Measurements from ENCODE around the gene CCDC167. TPM values are rescaled to one million over a fixed set of nuclear protein-coding genes. Genes with fewer than 3 reads are reported as not detected.

CCDC167 gene
- total RNA-seq, 1 experiment from 2014 or later = 27.8 TPM

DNA sequence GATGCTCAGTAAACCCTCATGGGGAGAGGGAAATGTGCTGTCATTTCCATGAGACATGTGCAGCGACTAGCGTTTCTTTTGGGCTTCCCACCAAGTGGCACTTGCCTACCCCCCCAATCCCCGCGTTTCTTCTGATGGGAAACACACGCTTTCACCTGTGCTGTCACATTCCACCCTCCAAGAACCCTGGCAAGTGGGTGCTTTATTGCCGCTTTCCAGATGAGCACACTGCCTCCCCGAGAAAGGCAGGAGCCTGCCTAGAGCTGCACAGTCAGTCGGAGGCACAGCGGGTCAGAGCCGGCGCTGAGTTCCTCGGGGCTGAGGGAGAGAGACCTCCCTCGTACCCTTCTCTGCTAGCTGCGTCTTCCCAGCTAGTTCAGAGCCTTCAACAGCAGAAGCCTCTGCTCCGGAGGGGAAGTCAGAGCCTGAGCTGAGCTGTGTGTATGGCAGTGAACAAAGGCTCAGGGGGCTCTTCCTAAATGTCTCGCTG, 12.3 kb upstream of the CCDC167 start:
- Histone ChIP-seq H3K36me3 (ENCODE audit: control insufficient read depth in 1 of 2, insufficient read depth in 2 of 2, low read length in 2 of 2) (no peaks in the 10 kb centered on the region), H3K79me2 (ENCODE audit: insufficient read depth, low read length) (no peaks in the 10 kb centered on the region), H3K9me2 (ENCODE audit: insufficient read depth) (no peaks in the 10 kb centered on the region), H3K4me1 (ENCODE audit: control insufficient read depth in 1 of 2, insufficient read depth in 2 of 2, low read length in 2 of 2) (0 out of 4 replicates have a peak, but pooled peaks cover 0 to 5% of the 10 kb centered on the region in 2 experiments), H3K27ac (ENCODE audit: low read depth, low read length) (no peak overlapping the region), H2AFZ (ENCODE audit: low read depth, low read length, poor library complexity, severe bottlenecking) (no peak overlapping the region), H4K20me1 (ENCODE audit: insufficient read depth) (no peaks in the 10 kb centered on the region), H3K4me3 (replicated peaks in 1 of 2; ENCODE audit: low read depth in 1 of 2, low read length in 2 of 2) (no peak overlapping the region), H3K4me2 (ENCODE audit: low read length) (no peak overlapping the region), H3K9ac (ENCODE audit: low read length) (no peak overlapping the region), H3K9me3 (ENCODE audit: control insufficient read depth in 1 of 2, insufficient read depth in 1 of 2, low read depth in 1 of 2, low read length in 2 of 2) (no peaks in the 10 kb centered on the region), H3K27me3 (ENCODE audit: insufficient read depth, low read length) (no peaks in the 10 kb centered on the region)
- CTCF ChIA-PET = interaction anchor here (2.1 kb wide), 1 partner anchor 11 kb away, joined by 6 read pairs; no protein-coding TSS in a partner anchor
- ATAC-seq (no peak), DNase-seq (ENCODE audit: low read depth, low spot score) (no peak)
- intact Hi-C loops (cut with micrococcal nuclease) = no loop called here
- no TSS peak for BruUV-seq (replicated peaks)
- POLR2A ChIA-PET = no interaction called here
- TF ChIP-seq ZFX (IDR thresholded peaks at IDR 0.05) (no peak), RAD21 (IDR thresholded peaks at IDR 0.05; ENCODE audit: low read depth) (no peak), CEBPB (IDR thresholded peaks at IDR 0.05; ENCODE audit: low read depth) (no peak), REST (IDR thresholded peaks at IDR 0.05; ENCODE audit: low read depth) (no peak), ZNF274 (IDR thresholded peaks at IDR 0.05; ENCODE audit: low read depth, low read length) (no peak), POLR2AphosphoS5 (IDR thresholded peaks at IDR 0.05; ENCODE audit: low read depth, low read length) (no peak), FOSL1 (IDR thresholded peaks at IDR 0.05; ENCODE audit: low read depth) (no peak), ATF3 (IDR thresholded peaks at IDR 0.05) (no peak), SIN3A (IDR thresholded peaks at IDR 0.05; ENCODE audit: low read depth) (no peak), YY1 (IDR thresholded peaks at IDR 0.05; ENCODE audit: extremely low read depth, insufficient replicate concordance, low read depth, low read length) (no peak), CTCF (IDR thresholded peaks at IDR 0.05 in 2 of 3, conservative IDR thresholded peaks at IDR 0.05 in 1 of 3; ENCODE audit: borderline replicate concordance in 1 of 3, insufficient read depth in 1 of 3, low read depth in 2 of 3, low read length in 2 of 3) (no peak), JUND (IDR thresholded peaks at IDR 0.05) (no peak), ELF1 (IDR thresholded peaks at IDR 0.05; ENCODE audit: borderline replicate concordance, low read depth) (no peak), CBX3 (IDR thresholded peaks at IDR 0.05; ENCODE audit: low read depth) (no peak)
- RAD21 ChIA-PET (ENCODE audit: low non-redundant PET in 1 of 2, low total read pairs in 2 of 2, uncharacterized antibody in 2 of 2, unreplicated experiment in 2 of 2) = no interaction called here
